Common myeloid progenitor, CD34-positive (primary cell): ENCODE results near the gene CANT1.

Experiments used
- CTCF ChIA-PET: fragments of 350-600 bp; sonication (Branson Sonifier 250); formaldehyde crosslinking; loops from one replicate; lab custom pipeline; 2021; ENCODE audit warnings: antibody characterized with exemption; lab: Charles Lee
- POLR2A ChIA-PET: fragments of 350-600 bp; sonication (Branson Sonifier 250); formaldehyde crosslinking; loops from one replicate; lab custom pipeline; 2021; ENCODE audit warnings: antibody characterized with exemption; lab: Charles Lee
- DNase-seq, 3 donors: peaks; one replicate each; pipeline versions ENCODE4 v3.0.0 to v3.0.0-alpha.2; 2013
- H3K27ac ChIP-seq, 2 experiments: 1 replicate in 1 of 2; 2 replicates in 1 of 2; pipeline ENCODE4 v1.7.0; 2013; ENCODE audit warnings: inconsistent platforms in 2 of 2, low read length in 2 of 2, mild to moderate bottlenecking in 2 of 2, low read depth in 1 of 2, moderate library complexity in 1 of 2; ENCODE audit not compliant: severe bottlenecking in 2 of 2, insufficient read depth in 1 of 2, poor library complexity in 1 of 2
- H3K27me3 ChIP-seq, 5 experiments: replicated peaks in 2 of 5; 1 replicate in 3 of 5; 2 replicates in 2 of 5; pipeline versions ENCODE4 v1.6.1 to v1.7.0; 2013; ENCODE audit warnings: low read length in 4 of 5, mild to moderate bottlenecking in 2 of 5, moderate library complexity in 2 of 5, inconsistent platforms in 1 of 5; ENCODE audit not compliant: insufficient read depth in 5 of 5, control insufficient read depth in 4 of 5
- H3K36me3 ChIP-seq, 4 experiments: 1 replicate in 2 of 4; 2 replicates in 2 of 4; pipeline versions ENCODE4 v1.6.1 to v1.7.0; 2013; ENCODE audit warnings: low read length in 3 of 4, control low read depth in 1 of 4, mild to moderate bottlenecking in 1 of 4; ENCODE audit not compliant: control insufficient read depth in 4 of 4, insufficient read depth in 4 of 4
- H3K4me1 ChIP-seq, 4 experiments: 1 replicate in 3 of 4; 2 replicates in 1 of 4; pipeline versions ENCODE4 v1.6.1 to v1.7.1; 2013; ENCODE audit warnings: low read length in 3 of 4, mild to moderate bottlenecking in 3 of 4, control low read depth in 1 of 4, inconsistent platforms in 1 of 4, moderate library complexity in 1 of 4; ENCODE audit not compliant: control insufficient read depth in 4 of 4, insufficient read depth in 4 of 4; ENCODE audit errors: control extremely low read depth in 1 of 4
- H3K4me3 ChIP-seq, 7 experiments: 1 replicate in 4 of 7; 2 replicates in 3 of 7; pipeline versions ENCODE4 v1.5.1 to v1.7.0; 2013; ENCODE audit warnings: mild to moderate bottlenecking in 7 of 7, low read length in 6 of 7, moderate library complexity in 6 of 7, inconsistent platforms in 2 of 7, low read depth in 2 of 7, control low read depth in 1 of 7; ENCODE audit not compliant: insufficient read depth in 4 of 7, control insufficient read depth in 1 of 7; ENCODE audit errors: extremely low read depth in 1 of 7
- H3K9me3 ChIP-seq, 5 experiments: 1 replicate in 4 of 5; 2 replicates in 1 of 5; pipeline versions ENCODE4 v1.6.1 to v1.7.1; 2013; ENCODE audit warnings: low read length in 4 of 5, mild to moderate bottlenecking in 2 of 5, inconsistent platforms in 1 of 5, low read depth in 1 of 5, moderate library complexity in 1 of 5; ENCODE audit not compliant: control insufficient read depth in 4 of 5, insufficient read depth in 2 of 5; ENCODE audit errors: control extremely low read depth in 1 of 5
- WGBS: methylation state at CpG from one replicate; pipeline ENCODE4 v1.1.5; 2013; ENCODE audit not compliant: insufficient coverage; 5-methylcytosine and 5-hydroxymethylcytosine counted together

Gene CANT1

GRCh38 chr17:79007504-79008381, 1.8 kb downstream of the CANT1 start:
- H3K27ac ChIP-seq: peak overlapping the region; percentile 88 to 97
- H3K36me3 ChIP-seq: peaks cover 0 to 29% (median 13%) of the 10 kb centered on the region in 4 experiments
- ChIA-PET CTCF (interaction anchor here (0.9 to 1.0 kb wide), 2 partner anchors 12 kb away, joined by 3 read pairs; no protein-coding TSS in a partner anchor), POLR2A (no interaction called here)
- no peaks in the 10 kb centered on the region for H3K27me3 ChIP-seq
- no peak for DNase-seq
- H3K4me3 ChIP-seq: peak overlapping the region in 4 of 7 experiments; percentile 11 to 99 (median 90)
- H3K4me1 ChIP-seq: peaks cover 9 to 53% (median 50%) of the 10 kb centered on the region in 4 experiments
- WGBS: 87% methylated on average over 18 of the region's 21 CpGs
- no peaks in the 10 kb centered on the region for H3K9me3 ChIP-seq

DNA sequence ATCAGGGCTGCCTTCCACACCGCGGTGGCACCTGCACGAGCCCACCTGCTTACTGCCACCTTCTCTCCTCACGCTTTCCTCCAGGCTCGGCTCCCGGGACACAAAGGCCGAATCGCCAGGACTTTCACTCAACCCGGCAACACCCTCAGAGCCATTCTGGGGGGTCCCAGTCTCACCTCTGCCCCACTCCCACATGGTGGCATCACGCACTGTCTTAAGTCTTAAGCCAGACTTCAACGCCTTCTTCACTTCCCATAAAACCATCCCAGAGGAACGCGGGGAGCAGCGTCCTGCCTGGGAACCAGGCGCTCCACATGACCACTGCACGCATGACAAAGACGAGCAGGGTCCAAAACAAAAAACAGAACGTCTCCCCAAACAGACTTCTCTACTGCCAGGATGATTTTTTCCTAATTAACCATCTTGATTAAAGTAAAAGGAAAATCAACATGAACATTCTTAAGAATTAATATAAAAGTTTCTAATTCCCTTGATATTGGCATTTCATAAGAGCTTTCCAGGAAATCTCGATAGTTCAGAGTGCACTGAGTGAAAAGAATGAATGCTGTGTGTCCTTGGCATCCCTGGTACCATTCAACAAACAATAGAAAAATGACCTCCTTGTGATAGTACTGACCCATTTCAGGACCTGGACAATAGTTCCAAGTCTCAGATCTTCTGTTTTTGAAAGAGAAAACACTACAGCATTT, 2.6 kb downstream of the CANT1 start:
- ChIA-PET POLR2A (no interaction called here), CTCF (interaction anchor here (1.0 kb wide), 1 partner anchor 13 kb away, joined by 3 read pairs; no protein-coding TSS in a partner anchor)
- Histone ChIP-seq H3K4me1 (peaks cover 9 to 53% (median 50%) of the 10 kb centered on the region in 4 experiments), H3K27ac (peak overlapping the region in 1 of 2 experiments; percentile 36), H3K9me3 (no peaks in the 10 kb centered on the region), H3K36me3 (peaks cover 0 to 37% (median 20%) of the 10 kb centered on the region in 4 experiments), H3K4me3 (peak overlapping the region in 1 of 7 experiments; percentile 11), H3K27me3 (no peaks in the 10 kb centered on the region)
- whole genome bisulfite sequencing: 96% methylated on average over 10 of the region's 19 CpGs
- DNase-seq: no peak

- WGBS: 90% methylated on average over 7 of the region's 8 CpGs
- peak overlapping the region in 2 of 7 experiments; percentile 48 to 59 for H3K4me3 ChIP-seq
- H3K36me3 ChIP-seq: peaks cover 0 to 40% (median 22%) of the 10 kb centered on the region in 4 experiments
- CTCF ChIA-PET: interaction anchor here (0.5 to 0.7 kb wide), 2 partner anchors 36 to 105 kb away, joined by 3 read pairs; no protein-coding TSS in a partner anchor
- H3K27ac ChIP-seq: peak overlapping the region in 1 of 2 experiments; percentile 32
- peaks cover 9 to 53% (median 50%) of the 10 kb centered on the region in 4 experiments for H3K4me1 ChIP-seq
- H3K27me3 ChIP-seq: no peaks in the 10 kb centered on the region
- no peaks in the 10 kb centered on the region for H3K9me3 ChIP-seq
- POLR2A ChIA-PET: no interaction called here
- no peak for DNase-seq
Measured at GRCh38 chr17:79006046-79006445, 3.5 kb downstream of the CANT1 start.

- Histone ChIP-seq H3K4me3 (peak overlapping the region in 3 of 7 experiments; percentile 27 to 59 (median 48)), H3K36me3 (peaks cover 0 to 48% (median 28%) of the 10 kb centered on the region in 4 experiments), H3K9me3 (no peaks in the 10 kb centered on the region), H3K4me1 (peaks cover 4 to 49% (median 47%) of the 10 kb centered on the region in 4 experiments), H3K27ac (peak overlapping the region in 1 of 2 experiments; percentile 32), H3K27me3 (no peaks in the 10 kb centered on the region)
- peak in 1 of 3 donors; percentile 34 for DNase-seq
- WGBS: 56% methylated on average over 10 of the region's 12 CpGs
- ChIA-PET POLR2A (no interaction called here), CTCF (interaction anchor here (0.5 to 0.7 kb wide), 2 partner anchors 37 to 105 kb away, joined by 3 read pairs; no protein-coding TSS in a partner anchor)
Measured at GRCh38 chr17:79005063-79005861, 4.3 kb downstream of the CANT1 start.

DNA sequence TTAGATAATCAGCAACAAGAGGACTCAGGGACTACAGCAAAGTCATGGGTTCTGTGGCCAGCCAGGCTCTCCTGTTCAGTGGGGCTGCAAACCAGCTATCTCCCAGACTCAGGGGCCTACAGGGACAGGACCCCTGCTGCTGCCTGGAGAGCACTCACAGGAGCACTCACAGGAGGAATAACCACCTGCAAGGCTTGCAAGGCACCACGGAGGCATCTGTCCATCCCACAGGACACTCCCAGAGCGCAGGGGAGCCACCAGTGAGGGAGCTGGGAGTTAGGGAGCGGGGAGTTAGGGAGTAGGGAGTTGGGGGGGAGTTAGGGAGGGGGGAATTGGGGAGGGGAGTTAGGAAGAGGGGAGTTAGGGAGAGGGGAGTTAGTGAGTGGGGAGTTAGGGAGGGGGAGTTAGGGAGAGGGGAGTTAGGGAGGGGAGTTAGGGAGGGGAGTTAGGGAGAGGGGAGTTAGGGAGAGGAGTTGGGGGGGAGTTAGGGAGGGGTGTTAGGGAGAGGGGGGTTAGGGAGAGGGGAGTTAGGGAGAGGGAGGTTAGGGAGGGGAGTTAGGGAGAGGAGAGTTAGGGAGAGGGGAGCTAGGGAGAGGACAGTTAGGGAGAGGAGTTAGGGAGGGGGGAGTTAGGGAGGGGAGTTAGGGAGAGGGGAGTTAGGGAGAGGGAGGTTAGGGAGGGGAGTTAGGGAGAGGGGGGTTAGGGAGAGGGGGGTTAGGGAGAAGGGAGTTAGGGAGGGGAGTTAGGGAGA, 5.7 kb downstream of the CANT1 start:
- DNase-seq: no peak
- peaks cover 0 to 58% (median 36%) of the 10 kb centered on the region in 4 experiments for H3K36me3 ChIP-seq
- H3K27me3 ChIP-seq: no peaks in the 10 kb centered on the region
- no peak overlapping the region for H3K4me3 ChIP-seq
- no peak overlapping the region for H3K27ac ChIP-seq
- peaks cover 4 to 39% (median 37%) of the 10 kb centered on the region in 4 experiments for H3K4me1 ChIP-seq
- H3K9me3 ChIP-seq: no peaks in the 10 kb centered on the region
- 100% methylated on average over 2 of the region's 3 CpGs for WGBS
- POLR2A ChIA-PET: interaction anchor here (0.5 kb wide), 1 partner anchor 66 kb away, joined by 3 read pairs; no protein-coding TSS in a partner anchor
- CTCF ChIA-PET: interaction anchor here (0.9 to 1.1 kb wide), 2 partner anchors 9 to 17 kb away, joined by 3 read pairs; no protein-coding TSS in a partner anchor
